Panc1 (cell line): ENCODE results near the gene NUTM2F. TPM values are rescaled to one million over a fixed set of nuclear protein-coding genes. Genes with fewer than 3 reads are reported as not detected.
"Not testable (repeated sequence)": the region's sequence is repeated elsewhere in the genome, so short reads cannot be mapped to it uniquely, and the experiment has no call there.

Source experiments
- ATAC-seq: fragments of 200-7000 bp; cut with Tn5 transposase; 2 replicates; pipeline ENCODE4 v1.9.1; 2020; ENCODE audit warnings: mild to moderate bottlenecking, moderate library complexity
- BruUV-seq: library from RNA; stranded (reverse); fragments of 400-500 nt; replicated peaks from 2 replicates; lab custom pipeline; 2021; lab: Mats Ljungman, UMichigan
- CTCF ChIA-PET: fragments of 300-600 bp; sonication (Branson Sonifier 250); formaldehyde crosslinking; loops from one replicate; lab custom pipeline; 2022; ENCODE audit warnings: antibody characterized with exemption; lab: Charles Lee
- POLR2A ChIA-PET: fragments of 300-600 bp; sonication (Branson Sonifier 250); formaldehyde crosslinking; loops from one replicate; lab custom pipeline; 2022; ENCODE audit warnings: antibody characterized with exemption; lab: Charles Lee
- DNase-seq: peaks from one replicate; pipeline ENCODE4 v3.0.0-alpha.2; 2010; ENCODE audit warnings: low read depth, low spot score
- H3K27ac ChIP-seq: 2 replicates; pipeline ENCODE4 v1.5.1; 2011; ENCODE audit warnings: mild to moderate bottlenecking, low read length, inconsistent platforms
- H3K27me3 ChIP-seq: fragments of 200-500 bp; sonication (Bioruptor generic); 2 replicates; pipeline ENCODE4 v1.6.0; 2014; ENCODE audit warnings: low read length, inconsistent platforms; ENCODE audit not compliant: control insufficient read depth, insufficient read depth
- H3K36me3 ChIP-seq: fragments of 200-500 bp; sonication (Bioruptor generic); 2 replicates; pipeline ENCODE4 v1.5.1; 2014; ENCODE audit warnings: inconsistent platforms, mild to moderate bottlenecking, low read length, moderate library complexity; ENCODE audit not compliant: control insufficient read depth, insufficient read depth
- H3K4me1 ChIP-seq: 2 replicates; pipeline ENCODE4 v1.5.1; 2011; ENCODE audit warnings: inconsistent platforms, mild to moderate bottlenecking, low read length, moderate library complexity; ENCODE audit not compliant: control insufficient read depth, insufficient read depth
- H3K4me3 ChIP-seq, 2 experiments: 2 replicates each; pipeline ENCODE4 v1.5.1; 2011 to 2012; ENCODE audit warnings: low read depth in 2 of 2, low read length in 2 of 2, mild to moderate bottlenecking in 2 of 2, inconsistent platforms in 1 of 2, moderate library complexity in 1 of 2
- H3K9me3 ChIP-seq: fragments of 200-500 bp; sonication (Bioruptor generic); 2 replicates; pipeline ENCODE4 v1.5.1; 2014; ENCODE audit warnings: low read depth, mild to moderate bottlenecking, inconsistent platforms, low read length, moderate library complexity; ENCODE audit not compliant: control insufficient read depth, insufficient read depth
- POLR2AphosphoS5 ChIP-seq: IDR thresholded peaks from 2 replicates; pipeline ENCODE4 v1.6.1; 2012; ENCODE audit warnings: mild to moderate bottlenecking, low read depth, low read length, moderate library complexity
- SIN3A ChIP-seq: IDR thresholded peaks from 2 replicates; pipeline ENCODE4 v1.6.1; 2012; ENCODE audit warnings: low read depth, mild to moderate bottlenecking, low read length, moderate library complexity, borderline replicate concordance; ENCODE audit not compliant: insufficient read depth
- TCF7L2 ChIP-seq: IDR thresholded peaks from 2 replicates; pipeline ENCODE4 v1.6.1; 2011; ENCODE audit warnings: mild to moderate bottlenecking, low read depth, low read length, inconsistent platforms
- in situ Hi-C: cut with HindIII; loops from 2 replicates; pipeline ENCODE4 v1.10.0; 2016; ENCODE audit warnings: low sequenced_read_pairs, low pct_unique_long_range_greater_than_20kb
- intact Hi-C: fragments of 100-400 bp; cut with micrococcal nuclease; formaldehyde crosslinking; loops from one replicate; pipeline ENCODE4 v1.10.0; 2022; ENCODE audit not compliant: unreplicated experiment
- total RNA-seq: library from RNA; stranded (reverse); gene quantifications from one replicate; pipeline ENCODE4 v1.2.1, GENCODE V29; 2021; ENCODE audit not compliant: unreplicated experiment
- TF ChIP-seq, protein P1 (sequence below): fragments of 450-650 bp; IDR thresholded peaks from 2 replicates; pipeline ENCODE4 v1.5.1; 2017; ENCODE audit warnings: mild to moderate bottlenecking
- TF ChIP-seq, protein P2 (sequence below), 2 experiments: IDR thresholded peaks; 2 replicates each; pipeline ENCODE4 v1.6.1; 2011 to 2012; ENCODE audit warnings: low read depth in 2 of 2, control low read depth in 1 of 2, low read length in 1 of 2, mild to moderate bottlenecking in 1 of 2, moderate library complexity in 1 of 2; ENCODE audit not compliant: insufficient read depth in 1 of 2

NUTM2F gene
- total RNA-seq, 1 experiment from 2014 or later = not detected

DNA sequence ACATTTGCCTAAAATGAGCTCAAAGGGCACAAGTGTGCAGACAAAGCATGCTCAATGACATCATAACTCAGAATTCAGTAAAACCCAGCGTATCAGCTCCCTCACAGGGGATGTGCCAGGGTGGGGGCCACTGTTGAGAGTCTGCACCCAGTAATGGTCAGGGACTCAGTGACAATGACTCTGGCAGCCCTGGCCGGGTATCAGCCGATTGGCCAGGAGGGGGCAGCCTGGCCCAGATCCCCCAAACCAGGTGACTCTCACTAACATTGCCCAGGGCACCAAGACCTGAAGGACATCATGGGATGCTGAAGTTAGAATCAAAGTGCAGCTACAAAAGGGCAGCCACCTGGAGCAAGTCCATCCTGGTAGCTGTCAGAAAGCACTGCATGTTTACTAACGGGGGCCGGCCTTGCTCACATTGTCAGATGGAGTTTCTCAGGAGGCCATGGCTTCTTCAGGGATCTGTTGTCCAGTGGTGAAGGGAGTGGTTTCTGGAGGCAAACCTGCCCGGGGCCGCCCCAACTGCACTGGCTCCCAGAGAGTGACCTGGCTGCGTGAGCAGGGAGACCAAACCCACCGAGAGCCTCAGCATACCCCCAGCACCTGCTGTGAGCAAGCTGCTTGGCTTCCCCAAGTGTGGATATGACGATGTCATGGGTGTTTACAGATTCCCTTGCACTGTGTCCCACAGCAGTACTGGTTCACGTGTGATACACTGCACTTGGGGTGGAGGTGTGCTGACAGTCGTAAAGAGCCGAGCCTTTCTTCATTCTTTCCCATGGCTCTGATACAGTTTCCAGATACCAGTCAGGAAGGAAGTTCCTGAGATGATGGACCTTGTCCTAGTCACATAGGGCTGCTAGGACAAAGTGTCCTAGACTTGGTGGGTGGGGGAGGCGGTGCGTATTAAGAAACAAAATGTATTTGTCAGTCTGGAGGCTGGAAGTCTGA, 13.1 kb downstream of the NUTM2F start:
- H3K27me3 ChIP-seq, H3K4me3 ChIP-seq, POLR2A ChIA-PET, ATAC-seq, CTCF ChIA-PET, H3K9me3 ChIP-seq, H3K36me3 ChIP-seq, in situ Hi-C loops, H3K4me1 ChIP-seq, DNase-seq, intact Hi-C loops, BruUV-seq, H3K27ac ChIP-seq: not testable (repeated sequence)

DNA sequence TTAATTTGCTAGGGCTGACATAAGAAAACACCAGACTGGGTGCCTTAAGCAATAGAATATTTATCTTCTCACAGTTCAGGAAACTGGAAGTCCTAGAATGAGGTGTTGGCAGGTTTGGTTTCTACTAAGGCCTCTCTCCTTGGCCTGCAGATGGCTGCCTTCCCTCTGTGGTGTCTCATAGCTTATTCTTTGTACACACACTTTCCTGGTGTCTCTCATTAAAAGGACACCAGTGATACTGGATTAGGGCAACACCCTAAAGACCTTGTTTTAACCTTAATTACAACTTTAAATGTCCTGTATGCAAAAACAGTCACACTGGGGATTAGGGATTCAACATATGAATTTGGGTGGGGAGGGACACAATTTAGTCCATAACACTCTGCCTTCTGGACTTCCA, 25.1 kb downstream of the NUTM2F start:
- TF ChIP-seq TCF7L2 = no peak
- no peak for TF ChIP-seq POLR2AphosphoS5
- TF ChIP-seq SIN3A = no peak
- TF ChIP-seq, protein P1, sequence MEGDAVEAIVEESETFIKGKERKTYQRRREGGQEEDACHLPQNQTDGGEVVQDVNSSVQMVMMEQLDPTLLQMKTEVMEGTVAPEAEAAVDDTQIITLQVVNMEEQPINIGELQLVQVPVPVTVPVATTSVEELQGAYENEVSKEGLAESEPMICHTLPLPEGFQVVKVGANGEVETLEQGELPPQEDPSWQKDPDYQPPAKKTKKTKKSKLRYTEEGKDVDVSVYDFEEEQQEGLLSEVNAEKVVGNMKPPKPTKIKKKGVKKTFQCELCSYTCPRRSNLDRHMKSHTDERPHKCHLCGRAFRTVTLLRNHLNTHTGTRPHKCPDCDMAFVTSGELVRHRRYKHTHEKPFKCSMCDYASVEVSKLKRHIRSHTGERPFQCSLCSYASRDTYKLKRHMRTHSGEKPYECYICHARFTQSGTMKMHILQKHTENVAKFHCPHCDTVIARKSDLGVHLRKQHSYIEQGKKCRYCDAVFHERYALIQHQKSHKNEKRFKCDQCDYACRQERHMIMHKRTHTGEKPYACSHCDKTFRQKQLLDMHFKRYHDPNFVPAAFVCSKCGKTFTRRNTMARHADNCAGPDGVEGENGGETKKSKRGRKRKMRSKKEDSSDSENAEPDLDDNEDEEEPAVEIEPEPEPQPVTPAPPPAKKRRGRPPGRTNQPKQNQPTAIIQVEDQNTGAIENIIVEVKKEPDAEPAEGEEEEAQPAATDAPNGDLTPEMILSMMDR = no peak
- TF ChIP-seq, protein P2, sequence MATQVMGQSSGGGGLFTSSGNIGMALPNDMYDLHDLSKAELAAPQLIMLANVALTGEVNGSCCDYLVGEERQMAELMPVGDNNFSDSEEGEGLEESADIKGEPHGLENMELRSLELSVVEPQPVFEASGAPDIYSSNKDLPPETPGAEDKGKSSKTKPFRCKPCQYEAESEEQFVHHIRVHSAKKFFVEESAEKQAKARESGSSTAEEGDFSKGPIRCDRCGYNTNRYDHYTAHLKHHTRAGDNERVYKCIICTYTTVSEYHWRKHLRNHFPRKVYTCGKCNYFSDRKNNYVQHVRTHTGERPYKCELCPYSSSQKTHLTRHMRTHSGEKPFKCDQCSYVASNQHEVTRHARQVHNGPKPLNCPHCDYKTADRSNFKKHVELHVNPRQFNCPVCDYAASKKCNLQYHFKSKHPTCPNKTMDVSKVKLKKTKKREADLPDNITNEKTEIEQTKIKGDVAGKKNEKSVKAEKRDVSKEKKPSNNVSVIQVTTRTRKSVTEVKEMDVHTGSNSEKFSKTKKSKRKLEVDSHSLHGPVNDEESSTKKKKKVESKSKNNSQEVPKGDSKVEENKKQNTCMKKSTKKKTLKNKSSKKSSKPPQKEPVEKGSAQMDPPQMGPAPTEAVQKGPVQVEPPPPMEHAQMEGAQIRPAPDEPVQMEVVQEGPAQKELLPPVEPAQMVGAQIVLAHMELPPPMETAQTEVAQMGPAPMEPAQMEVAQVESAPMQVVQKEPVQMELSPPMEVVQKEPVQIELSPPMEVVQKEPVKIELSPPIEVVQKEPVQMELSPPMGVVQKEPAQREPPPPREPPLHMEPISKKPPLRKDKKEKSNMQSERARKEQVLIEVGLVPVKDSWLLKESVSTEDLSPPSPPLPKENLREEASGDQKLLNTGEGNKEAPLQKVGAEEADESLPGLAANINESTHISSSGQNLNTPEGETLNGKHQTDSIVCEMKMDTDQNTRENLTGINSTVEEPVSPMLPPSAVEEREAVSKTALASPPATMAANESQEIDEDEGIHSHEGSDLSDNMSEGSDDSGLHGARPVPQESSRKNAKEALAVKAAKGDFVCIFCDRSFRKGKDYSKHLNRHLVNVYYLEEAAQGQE (IDR thresholded peaks at IDR 0.05; ENCODE audit: insufficient read depth in 1 of 2, low read depth in 2 of 2, low read length in 1 of 2) = no peak
- no TSS peak for BruUV-seq
- H3K4me3 ChIP-seq = no peak overlapping the region
- intact Hi-C loops (no loop called here), in situ Hi-C loops (no loop called here)
- no peak overlapping the region for H3K27ac ChIP-seq
- ChIA-PET POLR2A (no interaction called here), CTCF (no interaction called here)
- H3K27me3 ChIP-seq = no peaks in the 10 kb centered on the region
- DNase-seq (no peak), ATAC-seq (no peak)
- no peaks in the 10 kb centered on the region for H3K4me1 ChIP-seq
- no peaks in the 10 kb centered on the region for H3K36me3 ChIP-seq
- H3K9me3 ChIP-seq = no peaks in the 10 kb centered on the region

DNA sequence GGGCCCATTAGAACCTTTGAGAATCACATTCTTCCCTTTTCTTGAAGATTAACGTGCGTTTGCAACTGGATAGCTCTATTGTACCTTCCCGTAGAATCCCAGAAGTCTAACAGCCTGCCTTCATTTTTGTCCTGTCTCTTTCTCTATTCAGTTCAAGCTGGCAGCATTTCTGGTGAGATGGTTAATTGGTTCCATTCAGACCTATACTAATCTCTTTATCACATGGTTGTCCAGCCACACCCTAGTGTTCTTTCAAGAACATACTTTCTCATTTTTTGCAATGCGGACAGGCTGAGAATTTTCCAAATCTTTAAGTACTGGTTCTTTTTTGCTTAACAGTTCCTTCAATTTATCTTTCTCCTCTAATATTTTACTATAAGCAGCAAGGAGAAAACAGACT, 26.0 kb downstream of the NUTM2F start:
- Histone ChIP-seq H3K27ac (no peak overlapping the region), H3K4me1 (no peaks in the 10 kb centered on the region), H3K27me3 (no peaks in the 10 kb centered on the region), H3K36me3 (no peaks in the 10 kb centered on the region), H3K4me3 (no peak overlapping the region), H3K9me3 (no peaks in the 10 kb centered on the region)
- no peak for DNase-seq
- ChIA-PET CTCF (no interaction called here), POLR2A (no interaction called here)
- TF ChIP-seq, protein P1 = no peak
- TF ChIP-seq, protein P2 (IDR thresholded peaks at IDR 0.05; ENCODE audit: insufficient read depth in 1 of 2, low read depth in 2 of 2, low read length in 1 of 2) = no peak
- TF ChIP-seq POLR2AphosphoS5 (no peak), TCF7L2 (no peak), SIN3A (no peak)
- ATAC-seq = no peak
- BruUV-seq = no TSS peak
- in situ Hi-C loops (no loop called here), intact Hi-C loops (no loop called here)
